OCI-LY1 (cell line): ENCODE data around the gene OGFR.

Experiments used
- CTCF ChIP-seq: fragments of 200-600 bp; sonication (generic), shearing (Covaris generic); IDR thresholded peaks from 2 replicates; pipeline ENCODE4 v1.5.1; 2017; ENCODE audit warnings: mild to moderate bottlenecking, antibody characterized with exemption, low read length, moderate library complexity, mixed read lengths
- EZH2 ChIP-seq: fragments of 200-600 bp; sonication (generic), shearing (Covaris generic); IDR thresholded peaks from 2 replicates; pipeline ENCODE4 v1.8.0; 2017; ENCODE audit warnings: borderline replicate concordance, mixed run types, mild to moderate bottlenecking, antibody characterized with exemption, low read length, moderate library complexity, mixed read lengths

- no peak for TF ChIP-seq CTCF
- TF ChIP-seq EZH2 = no peak
These were observed 23.9 kb upstream of the OGFR start for GRCh38 chr20:62780696-62781095.
